GM12874 (cell line): ENCODE measurements around the gene GNAO1.

Experiments
- CTCF ChIP-seq: IDR thresholded peaks from 2 replicates; pipeline ENCODE4 v1.5.1; 2011; ENCODE audit warnings: low read depth, mild to moderate bottlenecking, control low read depth, low read length, moderate library complexity; ENCODE audit not compliant: insufficient read depth

Gene GNAO1

GRCh38 chr16:56336071-56336688 is 144.9 kb downstream of the GNAO1 start:
- TF ChIP-seq CTCF = no peak

- TF ChIP-seq CTCF = no peak
Measured at GRCh38 chr16:56336711-56337110, 145.4 kb downstream of the GNAO1 start.

- TF ChIP-seq CTCF = no peak
Measured at GRCh38 chr16:56337131-56337857, 146.0 kb downstream of the GNAO1 start.

DNA sequence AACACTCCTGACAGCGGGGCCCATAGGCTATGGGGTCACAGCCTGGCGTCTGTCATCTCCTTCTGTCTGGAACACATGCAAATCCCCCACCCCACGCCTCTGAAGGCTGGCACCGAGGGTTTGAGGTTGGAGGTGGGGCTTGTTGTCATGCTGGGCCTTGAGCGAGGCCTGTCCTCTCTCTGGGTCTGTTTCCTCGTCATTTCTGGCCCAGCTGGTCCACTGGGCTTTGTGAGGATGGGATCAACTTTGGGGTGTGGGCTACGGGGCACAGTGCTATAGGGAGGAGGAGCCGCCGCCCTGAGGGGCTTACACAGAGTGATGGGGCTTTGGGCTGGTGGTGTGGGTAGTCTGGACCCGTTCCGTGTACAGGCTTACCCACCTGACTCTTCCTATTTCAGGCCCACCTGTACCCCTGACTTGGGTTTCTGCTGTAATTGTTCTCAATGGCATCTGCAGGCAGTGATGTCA is 146.6 kb downstream of the GNAO1 start:
- no peak for TF ChIP-seq CTCF

GRCh38 chr16:56338566-56339318 is 147.5 kb downstream of the GNAO1 start:
- TF ChIP-seq CTCF = no peak

- no peak for TF ChIP-seq CTCF
Measured at GRCh38 chr16:56339431-56340195, 148.3 kb downstream of the GNAO1 start.

DNA sequence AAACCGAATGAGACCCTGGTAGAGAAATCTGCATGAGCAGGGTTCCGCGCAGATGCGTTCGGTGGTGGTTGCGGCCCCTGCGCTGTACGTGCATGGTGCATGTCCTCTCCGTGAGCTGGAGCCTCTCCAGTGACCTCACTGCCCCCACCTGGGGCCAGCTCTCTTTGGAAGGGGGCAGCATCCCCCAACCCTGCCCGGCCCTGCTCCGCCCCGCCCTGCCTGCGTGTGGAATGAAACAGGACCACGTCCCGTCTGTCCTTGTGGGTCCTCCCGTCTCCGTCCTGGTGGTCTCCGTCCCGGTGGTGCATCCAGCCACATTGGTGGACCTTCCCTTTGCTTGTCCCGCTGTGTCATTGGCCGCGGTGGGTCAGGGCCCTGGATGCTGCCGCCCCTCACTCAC is 149.1 kb downstream of the GNAO1 start:
- TF ChIP-seq CTCF = no peak
